Ovary (tissue), 3 donors: ENCODE data around the gene ST8SIA4.

ENCODE experiments used
- EP300 ChIP-seq: sonication (generic); formaldehyde crosslinking; IDR thresholded peaks from one replicate; pipeline ENCODE4 v1.6.1; 2017; ENCODE audit warnings: antibody characterized with exemption
- POLR2A ChIP-seq: fragments of 450-650 bp; IDR thresholded peaks from one replicate; pipeline ENCODE4 v1.6.1; 2017; ENCODE audit warnings: antibody characterized with exemption, mild to moderate bottlenecking, moderate library complexity
- TF ChIP-seq, protein P1 (sequence below), 3 donors: fragments of 450-650 bp in 2 of 3; fragments of 200-600 bp in 1 of 3; IDR thresholded peaks; one replicate each; pipeline versions ENCODE4 v1.5.1 to v1.8.0; 2016 to 2022; ENCODE audit warnings: antibody characterized with exemption in 3 of 3, mild to moderate bottlenecking in 1 of 3
- donor health status: DM: no; HTN: no; CAD: no.

DNA sequence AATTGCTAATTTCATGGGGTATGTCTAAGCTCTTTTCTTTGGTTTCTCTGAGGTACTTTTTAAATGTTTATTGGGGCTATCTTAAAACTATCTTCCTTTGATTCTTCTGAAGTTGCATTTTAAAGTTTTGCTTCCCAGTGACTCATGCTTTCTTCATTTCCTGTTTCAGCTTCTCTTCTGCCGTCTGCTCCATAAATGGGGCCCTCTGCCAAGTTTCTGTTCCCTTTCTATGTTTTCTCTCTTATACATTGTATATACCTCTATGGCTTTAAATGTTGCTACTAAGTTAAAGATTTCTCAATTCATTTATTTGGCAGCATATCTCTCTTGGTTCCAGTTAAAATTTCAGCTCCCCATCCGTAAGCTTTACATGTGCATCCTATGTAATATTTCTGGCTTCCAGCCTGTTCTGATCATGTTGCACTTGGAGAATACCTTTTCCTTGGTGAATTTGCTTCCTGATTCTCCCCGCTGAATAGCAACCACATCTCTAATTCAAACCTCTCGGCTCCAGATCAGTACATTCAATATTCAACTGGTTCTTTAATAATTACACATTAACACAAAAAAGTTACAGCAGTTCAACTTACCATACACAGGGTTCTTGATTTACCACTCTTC is 125.3 kb downstream of the ST8SIA4 start:
- TF ChIP-seq, protein P1, sequence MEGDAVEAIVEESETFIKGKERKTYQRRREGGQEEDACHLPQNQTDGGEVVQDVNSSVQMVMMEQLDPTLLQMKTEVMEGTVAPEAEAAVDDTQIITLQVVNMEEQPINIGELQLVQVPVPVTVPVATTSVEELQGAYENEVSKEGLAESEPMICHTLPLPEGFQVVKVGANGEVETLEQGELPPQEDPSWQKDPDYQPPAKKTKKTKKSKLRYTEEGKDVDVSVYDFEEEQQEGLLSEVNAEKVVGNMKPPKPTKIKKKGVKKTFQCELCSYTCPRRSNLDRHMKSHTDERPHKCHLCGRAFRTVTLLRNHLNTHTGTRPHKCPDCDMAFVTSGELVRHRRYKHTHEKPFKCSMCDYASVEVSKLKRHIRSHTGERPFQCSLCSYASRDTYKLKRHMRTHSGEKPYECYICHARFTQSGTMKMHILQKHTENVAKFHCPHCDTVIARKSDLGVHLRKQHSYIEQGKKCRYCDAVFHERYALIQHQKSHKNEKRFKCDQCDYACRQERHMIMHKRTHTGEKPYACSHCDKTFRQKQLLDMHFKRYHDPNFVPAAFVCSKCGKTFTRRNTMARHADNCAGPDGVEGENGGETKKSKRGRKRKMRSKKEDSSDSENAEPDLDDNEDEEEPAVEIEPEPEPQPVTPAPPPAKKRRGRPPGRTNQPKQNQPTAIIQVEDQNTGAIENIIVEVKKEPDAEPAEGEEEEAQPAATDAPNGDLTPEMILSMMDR (IDR thresholded peaks at IDR 0.05): no peak
- TF ChIP-seq POLR2A: no peak
- TF ChIP-seq EP300: no peak
